ENCODE data around the gene CHRNA3.

DNA sequence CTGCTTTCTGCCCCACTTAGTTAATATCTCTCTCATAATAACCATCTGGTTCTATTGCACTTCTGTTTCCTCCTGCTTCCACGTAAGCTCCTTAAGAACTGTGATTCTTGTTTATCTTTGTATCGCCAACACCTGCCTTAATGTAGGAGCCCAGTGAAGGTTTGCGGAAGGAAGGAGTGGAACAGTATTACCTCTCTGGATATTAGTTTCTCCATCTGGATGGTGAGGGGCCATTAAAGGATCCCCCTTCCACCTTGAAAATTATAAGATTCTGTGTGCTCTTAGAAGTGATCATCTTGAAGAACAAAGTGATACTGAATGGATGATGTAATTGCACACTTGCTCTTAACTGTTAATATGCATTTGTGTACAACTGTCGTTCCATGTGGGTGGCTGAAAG, 53.3 kb downstream of the CHRNA3 start:
- TF ChIP-seq POLR2AphosphoS5 (IDR thresholded peaks at IDR 0.05; ENCODE audit: borderline replicate concordance, low read depth, low read length) (no peak), EZH2 (IDR thresholded peaks at IDR 0.05) (no peak), FOXP2 (optimal IDR thresholded peaks at IDR 0.05; ENCODE audit: control extremely low read depth, extremely low read length, insufficient read depth) (no peak)

All from SK-N-MC (cell line).